DOHH2 (cell line): Measurements from ENCODE around the gene ELOB.

Experiments
- CTCF ChIP-seq: fragments of 200-600 bp; sonication (generic); IDR thresholded peaks from one replicate; pipeline ENCODE4 v1.5.1; 2014; ENCODE audit warnings: antibody characterized with exemption, mild to moderate bottlenecking, low read depth, low read length; ENCODE audit not compliant: poor library complexity, severe bottlenecking
- EZH2phosphoT487 ChIP-seq: fragments of 200-600 bp; sonication (generic); IDR thresholded peaks from 2 replicates; pipeline ENCODE4 v1.6.1; 2017; ENCODE audit warnings: borderline replicate concordance, mild to moderate bottlenecking, antibody characterized with exemption, low read length, moderate library complexity, mixed read lengths

- TF ChIP-seq CTCF (no peak), EZH2phosphoT487 (no peak)
These were observed 9.7 kb upstream of the ELOB start for GRCh38 chr16:2786826-2787151.
